Progenitor cell of endocrine pancreas (in vitro differentiated cells): Measurements from ENCODE around the gene C2CD4C. TPM values are rescaled to one million over a fixed set of nuclear protein-coding genes. Genes with fewer than 3 reads are reported as not detected.
A peak's percentile ranks its signal among the peaks of the same experiment; 100 is the strongest.
"Not testable (repeated sequence)": the region's sequence is repeated elsewhere in the genome, so short reads cannot be mapped to it uniquely, and the experiment has no call there.

Source experiments
- DNase-seq: peaks from one replicate; pipeline ENCODE4 v3.0.0; 2021; ENCODE audit warnings: low spot score; ENCODE audit not compliant: unreplicated experiment
- H3K27ac Mint-ChIP-seq: 2 replicates; pipeline ENCODE4 v1.8.0; 2021; ENCODE audit warnings: mild to moderate bottlenecking, moderate library complexity, mixed read lengths
- H3K27me3 Mint-ChIP-seq: 2 replicates; pipeline ENCODE4 v1.8.0; 2021; ENCODE audit warnings: mixed read lengths
- H3K36me3 Mint-ChIP-seq: 2 replicates; pipeline ENCODE4 v1.8.0; 2022; ENCODE audit warnings: mixed read lengths; ENCODE audit not compliant: insufficient read depth
- H3K4me1 Mint-ChIP-seq: 2 replicates; pipeline ENCODE4 v1.8.0; 2021; ENCODE audit warnings: low read depth, mixed read lengths
- H3K4me3 Mint-ChIP-seq: 2 replicates; pipeline ENCODE4 v1.8.0; 2021; ENCODE audit warnings: low read depth, mild to moderate bottlenecking, moderate library complexity, mixed read lengths
- H3K9me3 Mint-ChIP-seq: 2 replicates; pipeline ENCODE4 v1.8.0; 2021; ENCODE audit warnings: low read depth, mixed read lengths
- total RNA-seq: library from RNA; stranded (reverse); gene quantifications from 2 replicates; pipeline ENCODE4 v1.2.1, GENCODE V29; 2021
- TF ChIP-seq, protein P1 (sequence below): fragments of 200-600 bp; sonication (generic); IDR thresholded peaks from one replicate; pipeline ENCODE4 v1.5.0; 2021; ENCODE audit warnings: antibody characterized with exemption, mild to moderate bottlenecking; ENCODE audit not compliant: unreplicated experiment

Gene C2CD4C
- total RNA-seq, 1 donor from 2014 or later, result 13.8 TPM

GRCh38 chr19:398719-399118, 10.2 kb downstream of the C2CD4C start:
- Mint-ChIP-seq H3K4me3 (no peak overlapping the region), H3K4me1 (peaks cover 3% of the 10 kb centered on the region), H3K27me3 (peaks cover 9% of the 10 kb centered on the region), H3K36me3 (no peaks in the 10 kb centered on the region), H3K9me3 (peaks cover 5% of the 10 kb centered on the region), H3K27ac (peak overlapping the region; percentile 85)
- TF ChIP-seq, protein P1, sequence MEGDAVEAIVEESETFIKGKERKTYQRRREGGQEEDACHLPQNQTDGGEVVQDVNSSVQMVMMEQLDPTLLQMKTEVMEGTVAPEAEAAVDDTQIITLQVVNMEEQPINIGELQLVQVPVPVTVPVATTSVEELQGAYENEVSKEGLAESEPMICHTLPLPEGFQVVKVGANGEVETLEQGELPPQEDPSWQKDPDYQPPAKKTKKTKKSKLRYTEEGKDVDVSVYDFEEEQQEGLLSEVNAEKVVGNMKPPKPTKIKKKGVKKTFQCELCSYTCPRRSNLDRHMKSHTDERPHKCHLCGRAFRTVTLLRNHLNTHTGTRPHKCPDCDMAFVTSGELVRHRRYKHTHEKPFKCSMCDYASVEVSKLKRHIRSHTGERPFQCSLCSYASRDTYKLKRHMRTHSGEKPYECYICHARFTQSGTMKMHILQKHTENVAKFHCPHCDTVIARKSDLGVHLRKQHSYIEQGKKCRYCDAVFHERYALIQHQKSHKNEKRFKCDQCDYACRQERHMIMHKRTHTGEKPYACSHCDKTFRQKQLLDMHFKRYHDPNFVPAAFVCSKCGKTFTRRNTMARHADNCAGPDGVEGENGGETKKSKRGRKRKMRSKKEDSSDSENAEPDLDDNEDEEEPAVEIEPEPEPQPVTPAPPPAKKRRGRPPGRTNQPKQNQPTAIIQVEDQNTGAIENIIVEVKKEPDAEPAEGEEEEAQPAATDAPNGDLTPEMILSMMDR, result no peak
- DNase-seq, result peak; percentile 9

GRCh38 chr19:397941-398706, 10.8 kb downstream of the C2CD4C start:
- Mint-ChIP-seq H3K27me3 (peaks cover 9% of the 10 kb centered on the region), H3K9me3 (peaks cover 8% of the 10 kb centered on the region), H3K4me3 (no peak overlapping the region), H3K36me3 (no peaks in the 10 kb centered on the region), H3K27ac (no peak overlapping the region), H3K4me1 (peaks cover 1% of the 10 kb centered on the region)
- TF ChIP-seq, protein P1, result no peak
- peak; percentile 5 for DNase-seq

DNA sequence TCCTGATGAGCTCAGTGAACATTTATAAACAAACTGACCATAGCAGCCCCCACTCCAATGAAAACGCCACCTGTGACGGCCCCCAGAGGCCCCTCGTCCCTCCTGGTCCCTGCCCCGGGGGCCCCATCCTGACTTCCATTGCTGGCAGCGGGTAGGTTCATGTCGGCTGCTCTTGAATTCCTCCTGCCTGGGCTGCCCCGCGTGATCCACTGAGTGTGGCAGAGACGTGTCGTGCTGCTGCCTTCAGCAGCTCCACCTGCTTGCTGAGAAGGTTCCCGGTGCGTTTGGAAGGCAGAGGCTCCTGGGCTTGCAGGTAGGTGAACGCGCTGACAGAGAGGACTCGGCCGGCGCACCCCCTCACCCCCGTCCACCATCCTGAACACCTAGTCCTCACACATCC, 11.6 kb downstream of the C2CD4C start:
- TF ChIP-seq, protein P1, result no peak
- Mint-ChIP-seq H3K9me3 (peaks cover 8% of the 10 kb centered on the region), H3K27me3 (peaks cover 9% of the 10 kb centered on the region), H3K36me3 (no peaks in the 10 kb centered on the region), H3K27ac (no peak overlapping the region), H3K4me1 (peaks cover 1% of the 10 kb centered on the region), H3K4me3 (no peak overlapping the region)
- DNase-seq, result peak; percentile 3

GRCh38 chr19:395467-395866, 13.5 kb downstream of the C2CD4C start:
- no peak for DNase-seq
- Mint-ChIP-seq H3K4me3 (no peak overlapping the region), H3K9me3 (peaks cover 8% of the 10 kb centered on the region), H3K27me3 (peaks cover 15% of the 10 kb centered on the region), H3K4me1 (peaks cover 1% of the 10 kb centered on the region), H3K27ac (peak overlapping the region; percentile 12), H3K36me3 (no peaks in the 10 kb centered on the region)
- TF ChIP-seq, protein P1, result no peak

GRCh38 chr19:394857-395256, 14.1 kb downstream of the C2CD4C start:
- not testable (repeated sequence) for H3K36me3 Mint-ChIP-seq, DNase-seq, H3K27ac Mint-ChIP-seq, H3K4me3 Mint-ChIP-seq, H3K9me3 Mint-ChIP-seq, H3K4me1 Mint-ChIP-seq
- peaks cover 15% of the 10 kb centered on the region for H3K27me3 Mint-ChIP-seq

GRCh38 chr19:393560-393959, 15.4 kb downstream of the C2CD4C start:
- not testable (repeated sequence) for H3K9me3 Mint-ChIP-seq, H3K4me3 Mint-ChIP-seq, H3K36me3 Mint-ChIP-seq, DNase-seq, H3K4me1 Mint-ChIP-seq
- Mint-ChIP-seq H3K27ac (peak overlapping the region; percentile 93), H3K27me3 (peaks cover 17% of the 10 kb centered on the region)
